ENCODE results near the gene ZNF136. TPM values are rescaled to one million over a fixed set of nuclear protein-coding genes. Genes with fewer than 3 reads are reported as not detected.

Gene ZNF136
- total and polyA plus RNA-seq, 2 of the 8 experiments (the other 6 are each of a cell fraction or from before 2014, with no cell fraction given): 1.6 to 6.9 TPM

DNA sequence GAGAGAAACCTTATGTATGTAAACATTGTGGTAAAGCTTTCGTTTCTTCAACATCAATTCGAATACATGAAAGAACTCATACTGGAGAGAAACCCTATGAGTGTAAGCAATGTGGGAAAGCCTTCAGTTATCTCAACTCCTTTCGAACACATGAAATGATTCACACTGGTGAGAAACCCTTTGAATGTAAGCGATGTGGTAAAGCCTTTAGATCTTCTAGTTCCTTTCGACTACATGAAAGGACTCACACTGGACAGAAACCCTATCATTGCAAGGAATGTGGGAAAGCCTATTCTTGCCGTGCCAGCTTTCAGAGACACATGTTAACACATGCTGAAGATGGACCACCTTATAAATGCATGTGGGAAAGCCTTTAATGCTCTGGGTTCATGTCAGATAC, 24.7 kb downstream of the ZNF136 start:
- CTCF ChIA-PET (ENCODE audit: partially characterized antibody): no interaction called here
- Histone ChIP-seq H3K23me2 (ENCODE audit: low read depth, low read length) (no peaks in the 10 kb centered on the region), H3K36me3 (ENCODE audit: control insufficient read depth in 2 of 4, insufficient read depth in 4 of 4, low read length in 3 of 4) (peaks cover 8 to 55% (median 27%) of the 10 kb centered on the region in 4 experiments)

More for the DNA sequence above, 24.7 kb downstream of the ZNF136 start:
- FAIRE-seq (no peak), DNase-seq (ENCODE audit: low read depth in 1 of 2, low spot score in 2 of 2) (no peak)
- H3K4me1 ChIP-seq (replicated peaks in 1 of 4; ENCODE audit: control insufficient read depth in 3 of 4, insufficient read depth in 4 of 4, low read length in 3 of 4): no peaks in the 10 kb centered on the region
- H3K18ac ChIP-seq (ENCODE audit: extremely low read depth, low read length): no peak overlapping the region
- H2BK120ac ChIP-seq (replicated peaks; ENCODE audit: low read depth, low read length): no peak overlapping the region
- H3K9ac ChIP-seq (replicated peaks in 1 of 4; ENCODE audit: extremely low read depth in 1 of 4, low read depth in 3 of 4, low read length in 3 of 4): no peak overlapping the region
- H4K20me1 ChIP-seq (replicated peaks in 1 of 2; ENCODE audit: control insufficient read depth in 1 of 2, insufficient read depth in 2 of 2, low read length in 2 of 2): no peaks in the 10 kb centered on the region
- H3K4me2 ChIP-seq (ENCODE audit: insufficient read depth in 1 of 2, low read depth in 2 of 2, low read length in 2 of 2): no peak overlapping the region
- no peaks in the 10 kb centered on the region for H3K27me3 ChIP-seq (replicated peaks in 1 of 4; ENCODE audit: control insufficient read depth in 3 of 4, extremely low read depth in 1 of 4, insufficient read depth in 3 of 4, low read length in 3 of 4)
- H2BK12ac ChIP-seq (ENCODE audit: low read depth, low read length): no peak overlapping the region
- H3K79me2 ChIP-seq (ENCODE audit: control insufficient read depth in 1 of 2, insufficient read depth in 2 of 2, low read length in 2 of 2): no peaks in the 10 kb centered on the region
- H2BK15ac ChIP-seq (ENCODE audit: low read length): no peak overlapping the region
- H3K9me3 ChIP-seq (ENCODE audit: insufficient read depth in 2 of 2, low read depth in 1 of 2, low read length in 1 of 2): peaks cover 45 to 71% of the 10 kb centered on the region in 2 experiments
- WGBS, 2 experiments (ENCODE audit: extremely low coverage in 1 of 2, insufficient coverage in 1 of 2, insufficient read length in 1 of 2, insufficient replicate concordance in 2 of 2, low coverage in 1 of 2, low lambda C conversion rate in 2 of 2, missing lambda C conversion rate in 1 of 2): 97% methylated on average over 6 of the region's 6 CpGs; no CpG with 5 or more reads in 1 of the 2 experiments
- no peak overlapping the region for H3K27ac ChIP-seq (ENCODE audit: low read depth, low read length)
- H3K14ac ChIP-seq (ENCODE audit: insufficient read length): no peak overlapping the region
- TF ChIP-seq ZNF274 (IDR thresholded peaks at IDR 0.05; ENCODE audit: borderline replicate concordance, extremely low read depth, low read length) (peak; percentile 89), YY1 (IDR thresholded peaks at IDR 0.05; ENCODE audit: low read depth, low read length) (no peak), TAF7 (optimal IDR thresholded peaks at IDR 0.05; ENCODE audit: borderline replicate concordance, low read depth, low read length) (no peak)
- H2AFZ ChIP-seq (ENCODE audit: low read length): no peak overlapping the region
- H3K79me1 ChIP-seq (ENCODE audit: low read depth, low read length): no peaks in the 10 kb centered on the region; the same call in 1 of the 2 replicates
- no peak overlapping the region for H4K8ac ChIP-seq (ENCODE audit: extremely low read depth, insufficient read depth, low read length)
- H4K5ac ChIP-seq (ENCODE audit: insufficient read length, low read depth, low read length): no peak overlapping the region
- no peak overlapping the region for H3K4ac ChIP-seq (replicated peaks; ENCODE audit: insufficient read length, low read depth, low read length)
- H3K23ac ChIP-seq (ENCODE audit: insufficient read length): no peak overlapping the region
- H4K91ac ChIP-seq (replicated peaks; ENCODE audit: insufficient read length, low read length): no peak overlapping the region
- POLR2A ChIA-PET (ENCODE audit: partially characterized antibody): no interaction called here
- H2BK5ac ChIP-seq (ENCODE audit: low read depth, low read length): no peak overlapping the region
- H2BK20ac ChIP-seq (ENCODE audit: low read length): no peak overlapping the region
- H3K56ac ChIP-seq (replicated peaks; ENCODE audit: insufficient read length, low read depth, low read length): no peak overlapping the region
- H3K4me3 ChIP-seq (ENCODE audit: extremely low read depth in 1 of 4, insufficient read depth in 2 of 4, low read depth in 3 of 4, low read length in 4 of 4): 0 out of 8 replicates have a peak overlapping the region, but pooled peaks of 1 of the 4 experiments have one; percentile 0
- H2AK5ac ChIP-seq (ENCODE audit: low read depth, low read length): no peak overlapping the region
